Measurements from ENCODE around the gene PAX2.
A peak's percentile ranks its signal among the peaks of the same experiment; 100 is the strongest.

The PAX2 gene

GRCh38 chr10:100718197-100718742, 27.1 kb upstream of the PAX2 start:
- DNase-seq = no peak
- no peak overlapping the region for H2BK120ac ChIP-seq (ENCODE audit: low read depth, low read length)
- H2AK5ac ChIP-seq (ENCODE audit: low read length) = no peak overlapping the region
- no peak overlapping the region for H3K56ac ChIP-seq (ENCODE audit: low read length)
- no peaks in the 10 kb centered on the region for H3K4me1 ChIP-seq (ENCODE audit: control insufficient read depth, low read depth, low read length)
- H3K4me3 ChIP-seq (ENCODE audit: low read length) = no peak overlapping the region
- no peaks in the 10 kb centered on the region for H3K36me3 ChIP-seq (ENCODE audit: control insufficient read depth, insufficient read depth, low read length)
- no peak overlapping the region for H3K4ac ChIP-seq (ENCODE audit: low read depth, low read length)
- H2BK15ac ChIP-seq (replicated peaks; ENCODE audit: low read depth) = no peak overlapping the region
- no peak overlapping the region for H2BK5ac ChIP-seq (ENCODE audit: low read length)
- H4K5ac ChIP-seq (ENCODE audit: low read length) = no peak overlapping the region
- no peak overlapping the region for H3K9ac ChIP-seq (ENCODE audit: low read length)
- H3K27ac ChIP-seq (ENCODE audit: low read depth, low read length) = no peak overlapping the region
- no peaks in the 10 kb centered on the region for H3K79me2 ChIP-seq (ENCODE audit: control insufficient read depth, insufficient read depth, low read length)
- no peak overlapping the region for H3K4me2 ChIP-seq (ENCODE audit: low read length)
- H4K8ac ChIP-seq (ENCODE audit: low read depth, low read length) = no peak overlapping the region
- no peak overlapping the region for H3K23ac ChIP-seq (ENCODE audit: low read length)
- no CpG with 5 or more reads among the region's 1 CpG for WGBS (ENCODE audit: extremely low coverage, insufficient coverage, low lambda C conversion rate)
- peaks cover 39% of the 10 kb centered on the region for H3K27me3 ChIP-seq (ENCODE audit: insufficient read depth, low read length, poor library complexity)
- H3K79me1 ChIP-seq (ENCODE audit: low read length) = no peaks in the 10 kb centered on the region
- H3K18ac ChIP-seq (ENCODE audit: low read length) = no peak overlapping the region

GRCh38 chr10:100723180-100723579, 22.2 kb upstream of the PAX2 start:
- DNase-seq = no peak
- no peak overlapping the region for H3K23ac ChIP-seq (ENCODE audit: low read length)
- no peak overlapping the region for H3K18ac ChIP-seq (ENCODE audit: low read length)
- no peaks in the 10 kb centered on the region for H3K79me2 ChIP-seq (ENCODE audit: control insufficient read depth, insufficient read depth, low read length)
- H3K4me1 ChIP-seq (ENCODE audit: control insufficient read depth, low read depth, low read length) = no peaks in the 10 kb centered on the region
- H2BK5ac ChIP-seq (ENCODE audit: low read length) = no peak overlapping the region
- H2BK15ac ChIP-seq (replicated peaks; ENCODE audit: low read depth) = no peak overlapping the region
- no peak overlapping the region for H2BK120ac ChIP-seq (ENCODE audit: low read depth, low read length)
- H3K79me1 ChIP-seq (ENCODE audit: low read length) = no peaks in the 10 kb centered on the region
- no peak overlapping the region for H3K4ac ChIP-seq (ENCODE audit: low read depth, low read length)
- no peak overlapping the region for H4K5ac ChIP-seq (ENCODE audit: low read length)
- H3K56ac ChIP-seq (ENCODE audit: low read length) = no peak overlapping the region
- no peak overlapping the region for H3K27ac ChIP-seq (ENCODE audit: low read depth, low read length)
- no peak overlapping the region for H3K4me3 ChIP-seq (ENCODE audit: low read length)
- H4K8ac ChIP-seq (ENCODE audit: low read depth, low read length) = no peak overlapping the region
- H2AK5ac ChIP-seq (ENCODE audit: low read length) = no peak overlapping the region
- WGBS (ENCODE audit: extremely low coverage, insufficient coverage, low lambda C conversion rate) = no CpG with 5 or more reads among the region's 5 CpGs
- H3K27me3 ChIP-seq (ENCODE audit: insufficient read depth, low read length, poor library complexity) = peaks cover 53% of the 10 kb centered on the region
- no peaks in the 10 kb centered on the region for H3K36me3 ChIP-seq (ENCODE audit: control insufficient read depth, insufficient read depth, low read length)
- no peak overlapping the region for H3K4me2 ChIP-seq (ENCODE audit: low read length)
- no peak overlapping the region for H3K9ac ChIP-seq (ENCODE audit: low read length)

GRCh38 chr10:100723770-100724530, 21.4 kb upstream of the PAX2 start:
- Histone ChIP-seq H2BK120ac (ENCODE audit: low read depth, low read length) (no peak overlapping the region), H3K27me3 (ENCODE audit: insufficient read depth, low read length, poor library complexity) (peaks cover 58% of the 10 kb centered on the region), H3K79me2 (ENCODE audit: control insufficient read depth, insufficient read depth, low read length) (no peaks in the 10 kb centered on the region), H3K79me1 (ENCODE audit: low read length) (no peaks in the 10 kb centered on the region), H4K8ac (ENCODE audit: low read depth, low read length) (no peak overlapping the region), H3K4me2 (ENCODE audit: low read length) (peak overlapping the region; percentile 29), H2BK15ac (replicated peaks; ENCODE audit: low read depth) (no peak overlapping the region), H3K18ac (ENCODE audit: low read length) (no peak overlapping the region), H3K56ac (ENCODE audit: low read length) (no peak overlapping the region), H3K23ac (ENCODE audit: low read length) (no peak overlapping the region), H3K4ac (ENCODE audit: low read depth, low read length) (no peak overlapping the region), H2AK5ac (ENCODE audit: low read length) (no peak overlapping the region), H3K27ac (ENCODE audit: low read depth, low read length) (no peak overlapping the region), H3K36me3 (ENCODE audit: control insufficient read depth, insufficient read depth, low read length) (no peaks in the 10 kb centered on the region), H4K5ac (ENCODE audit: low read length) (no peak overlapping the region), H2BK5ac (ENCODE audit: low read length) (no peak overlapping the region), H3K9ac (ENCODE audit: low read length) (no peak overlapping the region), H3K4me3 (ENCODE audit: low read length) (no peak overlapping the region), H3K4me1 (ENCODE audit: control insufficient read depth, low read depth, low read length) (no peaks in the 10 kb centered on the region)
- WGBS (ENCODE audit: extremely low coverage, insufficient coverage, low lambda C conversion rate) = no CpG with 5 or more reads among the region's 58 CpGs
- peak; percentile 40 for DNase-seq

- H3K4me3 ChIP-seq (ENCODE audit: low read length) = no peak overlapping the region
These were observed 20.8 kb upstream of the PAX2 start for GRCh38 chr10:100724531-100725027.

GRCh38 chr10:100725071-100725471, 20.3 kb upstream of the PAX2 start:
- Histone ChIP-seq H3K4me3 (ENCODE audit: low read length) (no peak overlapping the region), H3K18ac (ENCODE audit: low read length) (no peak overlapping the region), H4K5ac (ENCODE audit: low read length) (no peak overlapping the region), H3K27me3 (ENCODE audit: insufficient read depth, low read length, poor library complexity) (peaks cover 61% of the 10 kb centered on the region), H3K4me2 (ENCODE audit: low read length) (no peak overlapping the region), H2BK5ac (ENCODE audit: low read length) (no peak overlapping the region), H3K27ac (ENCODE audit: low read depth, low read length) (no peak overlapping the region), H2AK5ac (ENCODE audit: low read length) (no peak overlapping the region), H4K8ac (ENCODE audit: low read depth, low read length) (no peak overlapping the region), H3K4me1 (ENCODE audit: control insufficient read depth, low read depth, low read length) (no peaks in the 10 kb centered on the region), H3K23ac (ENCODE audit: low read length) (no peak overlapping the region), H2BK120ac (ENCODE audit: low read depth, low read length) (no peak overlapping the region), H3K36me3 (ENCODE audit: control insufficient read depth, insufficient read depth, low read length) (no peaks in the 10 kb centered on the region), H3K9ac (ENCODE audit: low read length) (no peak overlapping the region), H3K56ac (ENCODE audit: low read length) (no peak overlapping the region), H3K79me2 (ENCODE audit: control insufficient read depth, insufficient read depth, low read length) (no peaks in the 10 kb centered on the region), H3K4ac (ENCODE audit: low read depth, low read length) (no peak overlapping the region), H2BK15ac (replicated peaks; ENCODE audit: low read depth) (no peak overlapping the region), H3K79me1 (ENCODE audit: low read length) (no peaks in the 10 kb centered on the region)
- DNase-seq = peak; percentile 48
- WGBS (ENCODE audit: extremely low coverage, insufficient coverage, low lambda C conversion rate) = no CpG with 5 or more reads among the region's 5 CpGs

More at GRCh38 chr10:100724531-100725027, 20.8 kb upstream of the PAX2 start:
- Histone ChIP-seq H3K79me2 (ENCODE audit: control insufficient read depth, insufficient read depth, low read length) (no peaks in the 10 kb centered on the region), H3K4me2 (ENCODE audit: low read length) (no peak overlapping the region), H3K4ac (ENCODE audit: low read depth, low read length) (no peak overlapping the region), H2BK15ac (replicated peaks; ENCODE audit: low read depth) (no peak overlapping the region), H2AK5ac (ENCODE audit: low read length) (no peak overlapping the region), H3K27me3 (ENCODE audit: insufficient read depth, low read length, poor library complexity) (peaks cover 58% of the 10 kb centered on the region), H3K4me1 (ENCODE audit: control insufficient read depth, low read depth, low read length) (no peaks in the 10 kb centered on the region), H3K56ac (ENCODE audit: low read length) (no peak overlapping the region), H3K36me3 (ENCODE audit: control insufficient read depth, insufficient read depth, low read length) (no peaks in the 10 kb centered on the region), H3K27ac (ENCODE audit: low read depth, low read length) (no peak overlapping the region), H3K18ac (ENCODE audit: low read length) (no peak overlapping the region), H3K23ac (ENCODE audit: low read length) (no peak overlapping the region), H2BK120ac (ENCODE audit: low read depth, low read length) (no peak overlapping the region), H3K9ac (ENCODE audit: low read length) (no peak overlapping the region), H4K8ac (ENCODE audit: low read depth, low read length) (no peak overlapping the region), H4K5ac (ENCODE audit: low read length) (no peak overlapping the region), H3K79me1 (ENCODE audit: low read length) (no peaks in the 10 kb centered on the region), H2BK5ac (ENCODE audit: low read length) (no peak overlapping the region)
- WGBS (ENCODE audit: extremely low coverage, insufficient coverage, low lambda C conversion rate) = no CpG with 5 or more reads among the region's 33 CpGs
- peak; percentile 16 for DNase-seq

Measured in mesendoderm (in vitro differentiated cells).